ENCODE results near the gene SIT1.
"Not testable (repeated sequence)": the region's sequence is repeated elsewhere in the genome, so short reads cannot be mapped to it uniquely, and the experiment has no call there.

SIT1 gene

GRCh38 chr9:35635730-35636129, 15.0 kb downstream of the SIT1 start:
- no peak for DNase-seq

DNA sequence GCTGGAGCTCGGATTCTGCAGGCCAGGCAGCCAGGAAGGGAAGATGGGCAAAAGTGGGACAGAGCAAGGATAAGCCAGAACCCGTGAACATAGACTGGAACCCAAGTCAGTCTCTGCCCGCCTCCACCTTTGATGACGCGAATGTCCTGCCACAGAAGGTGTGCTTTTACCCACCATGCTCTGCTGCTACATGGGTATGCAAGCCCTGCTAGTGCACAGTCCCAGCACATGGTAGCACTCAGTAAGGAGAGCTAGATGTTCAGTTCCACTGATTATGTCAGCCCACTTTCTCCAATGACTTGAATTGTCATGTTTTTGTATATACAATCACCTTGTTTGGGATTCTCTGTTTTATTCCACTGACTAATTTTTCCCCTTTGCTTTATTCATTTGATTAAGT, 21.1 kb downstream of the SIT1 start:
- DNase-seq = no peak

DNA sequence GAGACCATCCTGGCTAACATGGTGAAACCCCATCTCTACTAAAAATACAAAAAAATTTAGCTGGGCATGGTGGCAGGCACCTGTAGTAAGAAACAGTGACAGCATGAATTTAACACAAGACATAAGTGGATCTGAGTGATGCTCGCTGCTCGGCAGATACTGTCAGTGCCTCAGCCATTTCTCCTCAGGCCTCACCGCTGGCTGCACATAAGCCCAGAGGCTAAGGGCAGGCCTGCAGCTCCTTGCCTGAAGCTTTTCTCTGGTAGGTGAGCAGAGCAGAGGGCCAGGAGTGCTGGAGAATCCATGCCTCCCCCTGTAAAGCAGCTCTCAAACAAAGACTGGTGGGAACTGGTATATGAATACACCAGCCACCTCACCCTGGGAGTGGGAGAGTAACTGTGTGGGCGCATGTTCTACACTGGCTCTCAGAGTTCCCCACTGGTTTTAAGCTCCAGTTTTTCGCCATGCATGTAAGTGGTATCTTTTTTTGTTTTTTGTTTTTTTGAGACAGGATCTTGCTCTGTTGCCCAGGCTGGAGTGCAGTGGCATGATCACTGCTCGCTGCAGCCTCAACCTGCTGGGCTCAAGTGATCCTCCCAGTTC, 22.2 kb downstream of the SIT1 start:
- no peak for DNase-seq

GRCh38 chr9:35627575-35627974, 23.2 kb downstream of the SIT1 start:
- DNase-seq = no peak

DNA sequence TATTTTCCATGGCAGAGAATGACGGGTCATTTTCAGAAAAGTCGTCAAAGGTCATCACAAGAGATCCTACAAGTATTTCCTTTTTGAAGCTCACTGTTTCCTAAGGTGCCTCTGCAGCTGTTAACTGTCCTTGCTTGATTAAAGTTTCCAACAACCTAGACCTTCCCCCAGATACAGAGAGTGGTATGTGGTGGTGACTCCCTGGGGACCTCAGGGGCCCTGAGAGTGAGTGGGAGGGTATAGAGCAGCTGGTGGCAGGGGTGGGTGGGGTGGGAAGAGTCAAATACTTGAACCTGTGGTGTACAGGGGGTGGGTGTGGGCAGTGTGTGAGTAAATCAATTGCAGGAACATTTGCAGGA, 31.0 kb downstream of the SIT1 start:
- DNase-seq = no peak

- DNase-seq = no peak
Measured at GRCh38 chr9:35618854-35619799, 31.6 kb downstream of the SIT1 start.

DNA sequence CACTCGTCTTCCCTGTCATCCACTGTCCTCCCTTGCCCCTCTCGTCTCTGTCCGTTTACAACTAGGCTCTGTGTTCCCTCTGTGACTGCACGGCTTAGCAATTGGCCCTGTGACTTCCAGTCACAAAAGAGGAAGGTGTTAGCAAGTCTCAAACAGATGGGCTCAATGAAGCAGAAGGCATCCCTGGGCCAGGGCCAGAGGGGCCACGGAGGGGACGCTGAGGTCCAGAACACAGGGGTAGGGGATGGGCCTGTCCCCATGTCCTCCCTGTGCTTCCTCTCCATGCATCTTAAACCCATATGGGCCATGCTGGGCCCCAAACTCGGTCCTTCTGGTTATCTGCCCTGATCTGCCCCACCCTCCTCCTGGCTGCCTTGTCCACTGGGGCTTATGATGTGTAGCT, 32.4 kb downstream of the SIT1 start, which contains the start of gene CD72:
Gene CD72 (minus strand): TSS at position 89 of the 403 bp plus-strand sequence. CDS start 110 bp downstream, outside the sequence.
- no peak for DNase-seq

- no peak for DNase-seq
Measured at GRCh38 chr9:35617548-35617947, 33.2 kb downstream of the SIT1 start.

- DNase-seq = peak; percentile 35
Measured at GRCh38 chr9:35616681-35617459, 33.9 kb downstream of the SIT1 start.

DNA sequence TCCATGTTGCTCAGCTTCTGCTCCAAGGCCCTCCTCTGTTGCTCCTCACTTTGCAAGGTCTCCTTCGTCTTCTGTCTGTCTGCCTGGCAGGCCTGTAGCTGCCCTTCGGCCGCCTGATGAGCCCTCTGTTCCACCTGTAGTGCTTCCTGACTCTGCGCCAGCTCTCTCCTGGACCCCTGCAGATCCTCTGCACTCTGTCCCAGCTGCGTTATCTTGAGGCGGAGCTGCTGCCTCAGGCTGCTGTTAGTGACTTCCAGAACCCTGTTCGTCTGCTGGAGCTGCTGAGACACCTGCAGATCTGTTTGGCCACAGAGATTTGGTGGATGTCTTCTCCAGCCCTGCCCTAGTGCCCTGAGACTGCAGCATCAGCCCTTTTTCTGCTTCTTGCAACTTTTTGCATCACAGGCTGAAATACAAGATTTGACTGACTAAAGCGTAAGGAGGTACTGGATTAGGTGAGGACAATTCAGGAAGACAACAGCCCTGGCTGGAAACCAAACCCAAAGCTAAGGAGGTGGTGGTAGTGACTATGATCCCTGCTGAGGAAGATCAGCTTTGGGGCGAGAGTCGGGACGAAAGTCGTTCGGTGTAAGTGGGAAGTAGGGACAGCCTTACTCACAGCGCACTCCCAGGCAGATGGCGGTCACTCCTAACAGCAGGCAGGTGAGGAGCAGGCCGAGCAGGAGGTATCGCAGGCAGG, 34.6 kb downstream of the SIT1 start:
- peak; percentile 37 for DNase-seq

DNA sequence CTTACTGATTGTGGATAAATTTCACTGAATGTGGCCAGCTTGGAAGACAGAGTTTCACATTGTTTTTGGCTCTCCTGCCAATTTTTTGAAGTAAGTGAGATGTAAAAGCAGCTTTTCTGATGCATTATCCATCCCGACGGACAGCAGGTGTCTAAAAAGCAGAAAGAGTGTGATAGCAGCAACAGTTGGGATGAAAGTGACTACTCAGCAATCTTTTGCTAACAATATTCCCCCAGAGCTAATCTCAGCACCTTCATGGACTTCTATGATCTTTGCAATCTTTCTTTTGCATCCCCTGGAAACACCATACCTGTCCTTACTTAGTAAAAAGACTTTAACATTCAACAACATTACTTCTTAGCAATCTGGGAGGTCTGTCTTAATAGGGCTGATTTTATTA, 37.9 kb downstream of the SIT1 start:
- DNase-seq = no peak

DNA sequence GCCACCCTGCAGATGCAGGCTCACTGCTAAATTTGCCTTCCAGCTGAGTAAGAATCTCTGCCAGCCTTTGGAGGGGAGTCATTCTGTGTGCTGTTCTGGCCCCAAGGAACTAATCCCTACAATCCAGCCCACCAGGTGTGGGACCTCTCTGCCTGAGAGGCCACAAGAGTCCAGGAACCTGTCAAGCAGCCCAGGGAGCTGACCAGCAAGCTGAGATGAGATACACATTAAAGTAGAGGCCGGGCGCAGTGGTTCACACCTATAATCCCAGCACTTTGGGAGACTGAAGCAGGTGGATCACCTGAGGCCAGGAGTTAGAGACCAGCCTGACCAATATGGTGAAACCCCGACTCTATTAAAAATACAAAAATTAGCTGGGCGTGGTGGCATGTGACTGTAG, 38.7 kb downstream of the SIT1 start:
- DNase-seq = not testable (repeated sequence)

DNA sequence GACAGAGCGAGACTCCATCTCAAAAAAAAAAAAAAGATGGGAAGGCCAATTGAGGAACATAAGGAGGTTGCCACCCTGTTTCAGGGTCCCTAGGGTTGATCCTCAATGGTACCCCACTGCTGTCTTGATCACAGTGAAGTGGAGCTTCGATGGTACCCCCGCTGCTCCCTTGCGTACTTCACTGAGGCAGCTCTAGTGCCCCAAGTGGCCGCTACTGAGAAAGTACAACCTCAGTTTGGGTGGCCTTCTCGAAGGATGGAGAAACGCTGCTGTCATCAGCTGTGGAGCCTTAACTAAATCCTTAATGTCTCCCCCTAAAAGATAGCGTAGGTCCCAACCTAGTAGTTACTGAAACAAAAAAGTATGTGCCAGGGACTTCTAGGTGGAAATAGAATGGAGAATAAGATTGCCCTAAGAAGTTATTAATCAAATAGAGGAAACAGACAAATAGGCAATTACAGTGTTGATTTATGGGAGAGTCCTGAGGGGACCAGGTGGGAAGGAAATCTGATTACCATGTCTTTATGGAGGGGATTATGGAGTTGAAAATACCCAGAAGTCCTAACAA, 39.4 kb downstream of the SIT1 start:
- no peak for DNase-seq

- no peak for DNase-seq
Measured at GRCh38 chr9:35609820-35610163, 40.9 kb downstream of the SIT1 start.

DNA sequence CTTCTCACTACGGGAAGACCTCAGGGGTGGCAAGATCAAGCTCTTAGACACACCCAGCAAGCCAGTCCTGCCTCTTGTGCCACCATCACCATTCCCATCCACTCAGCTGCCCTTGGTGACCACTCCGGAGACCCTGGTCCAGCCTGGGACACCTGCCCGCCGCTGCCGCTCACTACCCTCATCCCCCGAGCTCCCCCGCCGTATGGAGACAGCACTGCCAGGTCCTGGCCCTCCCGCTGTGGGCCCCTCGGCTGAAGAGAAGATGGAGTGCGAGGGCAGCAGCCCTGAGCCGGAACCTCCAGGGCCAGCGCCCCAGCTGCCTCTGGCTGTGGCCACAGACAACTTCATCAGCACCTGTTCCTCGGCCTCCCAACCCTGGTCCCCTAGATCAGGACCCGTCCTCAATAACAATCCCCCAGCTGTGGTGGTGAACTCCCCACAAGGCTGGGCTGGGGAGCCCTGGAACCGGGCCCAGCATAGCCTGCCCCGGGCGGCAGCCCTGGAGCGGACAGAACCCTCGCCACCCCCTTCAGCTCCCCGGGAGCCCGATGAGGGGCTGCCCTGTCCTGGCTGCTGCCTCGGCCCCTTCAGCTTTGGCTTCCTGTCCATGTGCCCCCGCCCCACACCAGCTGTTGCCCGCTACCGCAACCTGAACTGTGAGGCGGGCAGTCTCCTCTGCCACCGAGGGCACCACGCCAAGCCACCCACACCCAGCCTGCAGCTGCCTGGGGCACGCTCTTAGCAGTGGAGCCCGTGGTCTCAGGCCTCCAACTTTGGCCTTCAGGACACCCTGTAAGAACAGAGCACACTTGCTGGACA, 41.5 kb downstream of the SIT1 start:
- no peak for DNase-seq

DNA sequence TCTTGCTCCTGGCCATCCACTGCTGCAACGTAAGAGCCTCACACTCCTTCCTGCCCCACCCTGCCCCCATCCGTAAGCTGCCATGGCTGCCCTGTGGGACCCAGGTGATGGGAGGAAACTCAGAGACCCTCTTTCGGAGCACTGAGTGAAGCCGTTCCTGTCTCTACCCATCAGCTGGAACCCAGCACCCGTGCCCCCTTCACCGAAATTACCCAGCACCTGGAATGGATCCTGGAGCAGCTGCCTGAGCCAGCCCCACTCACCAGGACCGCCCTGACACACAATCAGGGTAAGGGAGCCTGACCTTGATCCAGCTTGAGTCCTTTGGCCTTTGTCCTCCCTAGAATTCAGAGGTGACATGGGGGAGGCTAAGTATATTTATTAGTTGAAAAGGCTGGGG, 42.5 kb downstream of the SIT1 start:
- DNase-seq = no peak

DNA sequence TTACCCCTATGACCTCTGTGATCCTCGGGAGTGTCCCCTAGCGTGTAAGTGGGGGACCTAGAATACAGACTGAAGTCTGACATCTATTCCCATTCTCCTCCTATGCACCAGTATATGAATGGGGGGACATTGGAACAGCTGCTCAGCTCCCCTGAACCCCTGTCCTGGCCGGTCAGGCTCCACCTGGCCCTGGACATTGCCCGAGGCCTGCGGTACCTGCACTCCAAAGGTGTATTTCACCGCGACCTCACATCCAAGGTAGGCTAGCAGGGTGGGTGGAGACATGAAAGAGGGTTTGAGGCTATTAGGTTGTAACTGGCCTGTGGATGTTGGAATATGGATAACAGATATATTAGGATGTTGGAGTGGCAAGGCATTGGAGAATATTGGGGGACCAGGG, 44.0 kb downstream of the SIT1 start:
- no peak for DNase-seq

DNA sequence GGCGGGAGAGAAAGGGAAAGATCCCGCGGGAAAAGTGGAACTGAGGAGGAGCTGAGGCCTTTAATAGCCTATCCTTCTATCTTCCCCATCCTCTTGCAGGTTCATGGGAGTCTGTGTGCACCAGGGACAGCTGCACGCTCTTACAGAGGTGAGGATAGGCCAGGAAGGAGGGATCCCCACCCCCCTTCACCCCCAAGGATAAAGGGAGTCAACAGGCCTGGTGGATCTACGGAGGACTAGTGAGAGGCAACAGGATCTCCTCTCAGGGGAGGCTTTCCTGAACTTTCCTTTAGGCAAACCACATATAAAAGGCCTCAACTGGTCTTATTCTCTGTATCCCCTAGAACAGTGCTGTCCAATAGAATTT, 44.6 kb downstream of the SIT1 start:
- no peak for DNase-seq

GRCh38 chr9:35605351-35606137, 45.2 kb downstream of the SIT1 start:
- peak; percentile 14 for DNase-seq

GRCh38 chr9:35604578-35605350, 46.0 kb downstream of the SIT1 start, which contains the start of gene TESK1:
TSS of gene TESK1 (plus strand) at chr9:35605262. CDS start at chr9:35605620, 358 bp downstream.
- DNase-seq = peak; percentile 52

All from DMS79 treated with DMSO at 0.1 percent for 48 hours (cell line).